Measurements from ENCODE around the gene CCSER1. TPM values are rescaled to one million over a fixed set of nuclear protein-coding genes. Genes with fewer than 3 reads are reported as not detected.

CCSER1 gene
- 10 to 100 TPM; 19.7 to 21.2 (median 20.6) TPM for polyA plus RNA-seq (ENCODE audit: insufficient read length in 3 of 3)

GRCh38 chr4:90127223-90127705, at the start of gene CCSER1:
TSS of gene CCSER1 (plus strand) at chr4:90127394.
- peak; percentile 32 to 54 (median 43) for DNase-seq (ENCODE audit: low read depth in 3 of 3, low spot score in 2 of 3)

GRCh38 chr4:90078440-90078839, 48.8 kb upstream of the CCSER1 start:
- DNase-seq (ENCODE audit: low read depth in 3 of 3, low spot score in 2 of 3): no peak

DNA sequence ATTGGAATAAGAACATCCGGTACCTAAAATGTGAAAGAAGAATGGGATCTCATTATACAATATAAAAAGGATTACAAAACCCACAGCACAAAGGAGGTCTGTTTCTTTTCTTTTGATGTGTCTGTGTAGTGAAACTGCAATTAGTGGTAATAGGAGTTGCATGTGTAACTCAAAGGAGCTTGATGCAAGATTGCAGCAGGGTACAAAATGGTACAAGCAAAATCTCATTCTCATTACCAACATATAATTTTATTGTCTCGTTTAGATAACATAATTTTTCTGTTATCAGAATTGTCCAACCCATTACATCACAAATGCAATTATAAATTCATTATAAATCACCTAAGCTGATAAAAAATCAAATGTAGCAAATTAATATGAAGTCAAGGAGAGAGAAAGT, 47.1 kb upstream of the CCSER1 start:
- no peak for DNase-seq (ENCODE audit: low read depth in 3 of 3, low spot score in 2 of 3)

GRCh38 chr4:90081432-90082144, 45.6 kb upstream of the CCSER1 start:
- DNase-seq (ENCODE audit: low read depth in 3 of 3, low spot score in 2 of 3): peak in 2 of 3 donors; percentile 13 to 19

DNA sequence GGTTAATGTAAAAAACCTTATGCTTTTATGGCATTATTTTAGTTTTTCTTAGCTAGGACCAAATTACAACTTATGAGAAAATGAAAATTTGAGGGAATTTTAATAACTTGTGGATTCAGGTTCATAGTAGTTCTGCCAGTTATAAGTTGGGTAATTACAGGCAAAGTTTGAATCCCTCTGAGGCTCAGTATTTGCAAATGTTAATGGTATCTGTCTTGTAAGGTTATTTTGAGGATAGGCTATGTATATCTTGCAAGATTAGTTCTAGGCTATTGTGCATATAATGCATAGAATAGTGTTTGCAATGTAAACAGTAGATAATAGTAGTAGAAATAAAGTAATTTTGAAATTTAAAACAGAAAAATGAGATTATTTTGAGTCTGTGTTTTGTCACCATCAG, 44.7 kb upstream of the CCSER1 start:
- DNase-seq (ENCODE audit: low read depth in 3 of 3, low spot score in 2 of 3): no peak

DNA sequence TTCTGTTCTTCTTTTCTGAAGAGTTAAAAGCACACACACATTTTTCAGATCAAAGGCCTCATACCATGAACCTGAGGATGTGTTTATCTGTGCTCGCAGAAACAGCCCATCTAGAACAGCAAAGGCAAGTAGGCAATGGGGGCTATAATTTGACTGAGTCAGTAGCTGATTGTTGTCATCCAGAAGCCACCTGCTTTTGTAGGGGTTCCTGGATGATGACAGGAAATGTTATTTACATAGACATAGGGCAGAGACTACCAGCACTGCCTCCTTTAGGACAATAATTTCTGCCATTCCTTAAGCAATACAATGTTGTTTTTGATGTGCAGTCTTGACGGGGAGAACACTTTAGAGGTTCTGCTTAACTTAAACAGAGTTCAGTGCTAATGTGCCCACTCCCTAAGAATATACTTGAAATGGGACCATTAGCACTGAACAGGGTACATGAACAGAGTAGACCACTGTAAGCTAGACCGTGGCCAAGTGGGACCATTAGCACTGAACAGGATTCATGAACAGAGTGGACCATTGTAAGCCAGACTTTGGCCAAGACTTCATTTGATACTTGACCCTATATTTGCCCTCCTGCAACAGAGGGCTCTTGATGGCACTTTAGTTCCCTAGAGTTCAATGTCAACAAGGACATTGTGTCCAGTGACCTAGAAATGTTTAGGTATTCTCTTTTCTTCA, 42.8 kb upstream of the CCSER1 start:
- no peak for DNase-seq (ENCODE audit: low read depth in 3 of 3, low spot score in 2 of 3)

DNA sequence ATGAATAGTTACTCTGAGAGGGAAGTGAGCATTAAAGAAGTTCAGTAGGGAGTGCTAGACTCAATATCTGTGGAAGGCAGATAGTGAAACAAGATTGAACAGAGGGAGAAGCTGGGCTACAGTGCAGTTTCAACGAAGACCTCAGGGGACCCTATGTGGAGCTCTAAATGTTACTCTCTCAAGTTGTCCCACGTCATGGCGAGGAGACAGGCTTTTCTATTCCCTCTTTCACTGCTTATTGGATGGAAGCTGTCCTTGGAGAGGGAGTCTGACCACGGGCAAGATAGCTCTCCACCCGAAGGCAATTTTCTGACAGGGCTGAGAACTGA, 42.3 kb upstream of the CCSER1 start:
- DNase-seq (ENCODE audit: low read depth in 3 of 3, low spot score in 2 of 3): no peak

DNA sequence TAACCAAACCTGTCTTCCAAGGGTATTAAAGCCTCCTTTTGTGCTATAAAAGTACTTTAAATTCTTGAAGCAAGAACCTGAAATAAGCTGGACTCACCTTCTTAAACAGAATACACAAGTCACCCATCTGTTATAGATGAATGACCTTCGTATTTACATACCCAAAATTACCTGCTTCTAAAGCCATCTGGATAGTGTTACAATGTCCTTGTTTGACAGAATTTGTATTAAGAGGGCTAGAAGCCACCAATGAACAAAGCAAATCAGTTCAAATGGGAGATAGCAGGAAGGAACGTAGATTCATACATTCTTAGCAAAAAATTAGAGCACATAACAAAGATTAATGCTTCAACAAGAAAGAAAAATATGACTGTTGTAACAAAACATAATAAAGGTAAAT, 33.7 kb upstream of the CCSER1 start:
- DNase-seq (ENCODE audit: low read depth in 3 of 3, low spot score in 2 of 3): no peak

DNA sequence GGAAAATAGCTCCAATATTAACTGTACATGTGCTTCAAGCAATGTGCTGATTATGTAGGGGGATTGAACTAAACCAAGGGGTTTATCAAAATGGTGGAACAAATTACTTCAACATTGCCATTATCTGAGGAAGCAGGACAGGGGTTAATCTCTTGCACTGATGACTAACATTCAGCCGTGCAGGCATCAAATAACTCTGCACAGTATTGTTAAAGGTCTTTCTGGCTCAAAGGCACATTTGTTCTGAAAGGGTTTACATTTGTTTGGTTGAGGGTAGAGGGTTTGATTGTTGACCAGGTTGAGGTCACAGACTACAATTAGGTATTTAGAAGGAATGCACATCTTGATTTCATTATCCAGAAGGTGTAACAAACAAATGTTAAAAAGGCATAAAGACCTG, 32.2 kb upstream of the CCSER1 start:
- DNase-seq (ENCODE audit: low read depth in 3 of 3, low spot score in 2 of 3): no peak

DNA sequence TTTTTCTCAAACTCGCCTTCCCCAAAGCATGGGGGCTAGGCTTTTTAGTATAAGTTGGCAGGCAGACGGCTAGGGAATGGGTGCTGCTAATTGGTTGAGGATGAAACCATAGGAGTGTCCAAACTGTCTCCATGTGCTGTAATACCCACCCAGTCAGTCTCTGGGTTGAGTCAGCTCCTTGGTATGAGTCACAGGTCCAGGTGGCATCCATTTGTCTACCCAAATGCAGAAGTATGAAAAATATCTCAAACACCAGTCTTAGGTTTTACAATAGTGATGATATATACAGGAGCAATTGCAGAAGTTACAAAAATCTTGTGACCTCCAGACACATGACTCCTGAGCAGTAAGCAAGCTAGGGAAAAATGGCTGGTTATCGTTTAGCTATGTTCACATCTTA, 27.4 kb upstream of the CCSER1 start:
- no peak for DNase-seq (ENCODE audit: low read depth in 3 of 3, low spot score in 2 of 3)

GRCh38 chr4:90103991-90104390, 23.2 kb upstream of the CCSER1 start:
- DNase-seq (ENCODE audit: low read depth in 3 of 3, low spot score in 2 of 3): no peak

- no peak for DNase-seq (ENCODE audit: low read depth in 3 of 3, low spot score in 2 of 3)
Measured at GRCh38 chr4:90105274-90105673, 21.9 kb upstream of the CCSER1 start.

DNA sequence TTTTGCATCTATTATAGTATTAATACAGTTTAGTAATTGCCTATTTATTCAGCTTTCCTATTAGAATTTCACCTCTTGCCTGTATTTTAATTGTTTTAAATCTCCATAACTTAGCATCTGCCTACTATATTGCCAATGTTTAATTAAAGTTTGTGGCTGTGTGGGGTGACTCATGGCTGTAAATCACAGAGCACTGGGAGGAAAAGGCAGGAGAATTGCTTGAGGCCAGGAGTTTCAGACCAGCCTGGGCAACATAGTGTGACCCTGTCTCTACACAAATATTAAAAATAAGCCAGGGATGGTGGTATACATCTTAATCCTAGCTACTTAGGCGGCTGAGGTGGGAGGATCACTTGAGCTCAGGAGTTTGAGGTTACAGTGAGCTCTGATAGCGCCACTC, 14.5 kb upstream of the CCSER1 start:
- no peak for DNase-seq (ENCODE audit: low read depth in 3 of 3, low spot score in 2 of 3)

DNA sequence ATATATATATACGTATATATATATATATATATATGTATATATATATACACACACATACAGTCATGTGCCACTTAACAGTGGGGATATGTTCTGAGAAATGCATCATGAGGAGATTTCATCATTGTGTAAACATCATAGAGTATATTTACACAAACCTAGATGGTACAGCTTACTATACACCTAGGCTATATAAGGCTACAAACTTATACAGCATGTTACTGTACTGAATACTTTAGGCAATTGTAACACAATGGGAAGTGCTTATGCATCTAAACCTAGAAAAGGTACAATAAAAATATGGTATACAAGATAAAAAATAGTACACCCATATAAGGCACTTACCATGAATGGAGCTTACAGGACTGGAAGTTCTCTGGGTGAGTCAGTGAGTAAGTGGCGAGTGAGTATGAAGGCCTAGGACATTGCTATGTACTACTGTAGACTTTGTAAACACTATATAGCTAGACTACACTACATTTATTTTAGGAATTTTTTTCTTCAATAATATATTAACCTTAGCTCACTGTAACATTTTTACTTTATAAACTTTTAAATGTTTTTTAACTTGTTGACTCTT, 13.2 kb upstream of the CCSER1 start:
- no peak for DNase-seq (ENCODE audit: low read depth in 3 of 3, low spot score in 2 of 3)

- DNase-seq (ENCODE audit: low read depth in 3 of 3, low spot score in 2 of 3): no peak
Measured at GRCh38 chr4:90118527-90119195, 8.5 kb upstream of the CCSER1 start.

DNA sequence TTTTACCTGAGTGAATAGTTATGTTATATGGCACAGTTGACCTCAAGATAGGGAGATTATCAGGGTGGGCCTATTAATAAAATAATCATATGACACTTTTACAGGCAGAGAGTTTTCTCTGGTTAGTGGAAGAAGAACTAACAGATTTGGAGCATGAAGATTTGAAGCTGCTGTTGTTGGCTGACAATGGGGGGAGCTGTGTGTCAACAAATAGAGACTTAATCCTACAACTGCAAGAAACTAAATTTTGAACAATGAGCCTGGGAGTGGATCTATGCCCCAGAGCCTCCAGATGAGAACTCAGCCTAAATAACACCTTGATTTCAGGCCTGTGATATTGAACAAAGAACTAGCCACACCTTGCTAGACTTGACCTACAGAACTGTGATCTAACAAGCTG, 7.2 kb upstream of the CCSER1 start:
- DNase-seq (ENCODE audit: low read depth in 3 of 3, low spot score in 2 of 3): no peak

DNA sequence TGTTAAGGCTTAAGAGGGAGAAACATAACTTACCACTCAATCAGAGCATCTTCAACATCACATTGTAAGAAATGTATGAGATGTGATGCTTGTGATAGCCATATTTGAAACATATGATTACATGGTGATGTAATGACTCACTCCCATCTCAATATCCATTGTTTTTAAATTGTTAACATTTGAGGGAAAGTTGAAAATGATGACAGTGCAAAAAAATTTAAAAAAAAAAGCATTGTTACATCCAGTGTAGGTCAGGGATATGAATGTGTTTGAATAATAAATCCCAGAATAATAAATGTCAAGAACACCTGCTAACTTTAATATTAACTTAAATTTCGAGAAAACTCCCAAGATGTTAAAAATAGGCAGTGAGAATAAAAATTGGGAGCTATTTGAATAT, 6.4 kb upstream of the CCSER1 start:
- DNase-seq (ENCODE audit: low read depth in 3 of 3, low spot score in 2 of 3): no peak

DNA sequence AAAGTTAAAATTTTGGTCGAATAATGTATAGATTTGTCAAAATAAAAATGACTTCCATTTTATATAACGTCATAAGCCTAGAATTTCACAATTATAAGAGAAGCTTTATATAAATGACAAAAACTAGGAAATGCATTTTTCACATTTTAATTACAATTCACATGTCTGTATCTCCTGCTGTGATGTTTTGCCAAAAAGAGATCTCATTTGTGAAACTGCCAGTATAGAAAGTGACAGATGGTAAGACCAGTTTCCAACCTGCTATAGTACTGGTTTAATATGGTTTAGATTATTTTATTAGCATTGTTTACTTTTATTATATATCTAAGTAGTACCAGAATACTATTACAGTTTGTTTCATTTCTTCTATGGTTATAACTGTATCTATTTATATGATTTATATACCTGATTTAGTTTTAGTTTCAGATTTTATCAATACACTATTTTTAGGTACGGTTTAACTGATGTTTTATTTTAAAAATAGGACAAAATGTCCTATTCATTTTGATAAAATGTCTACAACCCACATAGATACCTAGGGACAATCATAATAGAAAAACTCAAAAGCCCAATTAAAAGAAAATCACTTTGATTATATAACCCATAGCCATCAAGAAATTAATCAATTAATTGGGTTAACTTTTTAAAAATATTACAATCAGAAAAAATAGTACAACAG, 5.4 kb upstream of the CCSER1 start:
- DNase-seq (ENCODE audit: low read depth in 3 of 3, low spot score in 2 of 3): no peak

DNA sequence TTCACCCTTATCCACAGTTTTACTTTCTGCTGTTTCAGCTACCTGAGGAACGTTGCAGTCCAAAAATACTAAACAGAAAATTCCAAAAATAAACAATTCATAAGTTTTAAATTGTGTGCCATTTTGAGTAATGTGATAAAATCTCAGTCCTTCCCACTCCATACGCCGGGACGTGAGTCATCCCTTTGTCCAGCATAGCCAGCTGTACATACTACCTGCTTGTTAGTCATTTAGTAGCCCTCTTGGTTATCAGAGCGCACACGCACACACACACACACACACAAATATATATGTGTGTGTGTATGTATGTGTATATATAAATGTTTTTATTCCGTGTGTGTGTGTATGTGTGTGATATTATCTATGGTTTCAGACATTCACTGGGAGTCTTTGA, 4.8 kb upstream of the CCSER1 start:
- no peak for DNase-seq (ENCODE audit: low read depth in 3 of 3, low spot score in 2 of 3)

DNA sequence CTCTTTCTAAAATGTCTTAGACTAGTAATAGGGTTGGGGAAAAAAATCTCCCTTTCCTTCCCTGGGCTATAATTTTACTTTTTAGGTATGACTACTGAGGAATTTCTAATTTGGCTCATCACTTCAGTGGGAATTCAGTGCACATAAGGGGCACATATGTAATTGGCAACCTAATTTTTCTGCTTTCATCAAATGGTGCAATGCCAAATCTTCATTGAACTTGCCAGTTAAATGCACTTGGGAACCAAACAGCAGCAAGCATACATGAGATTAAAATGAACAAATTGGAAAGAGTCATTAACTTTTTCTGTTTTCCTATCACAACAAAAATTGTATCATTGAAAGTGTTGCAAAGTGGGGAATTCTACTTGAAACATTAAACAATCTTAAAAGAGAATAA, 2.9 kb upstream of the CCSER1 start:
- DNase-seq (ENCODE audit: low read depth in 3 of 3, low spot score in 2 of 3): no peak

- no peak for DNase-seq (ENCODE audit: low read depth in 3 of 3, low spot score in 2 of 3)
Measured at GRCh38 chr4:90126805-90127204, 389 bp upstream of the CCSER1 start.

Measured in right renal cortex interstitium (tissue), 3 donors.